BJ (cell line): Measurements from ENCODE around the gene OR51D1. TPM values are rescaled to one million over a fixed set of nuclear protein-coding genes. Genes with fewer than 3 reads are reported as not detected.

Source experiments
- CTCF ChIA-PET: fragments of 350-600 bp; formaldehyde crosslinking; extraction: SDS; loops from one replicate; lab custom pipeline; 2021; ENCODE audit warnings: antibody characterized with exemption, inconsistent platforms; lab: Yijun Ruan, JAX
- POLR2A ChIA-PET: fragments of 300-600 bp; sonication (Branson Sonifier 250); formaldehyde crosslinking; extraction: SDS; loops from one replicate; lab custom pipeline; 2021; ENCODE audit warnings: antibody characterized with exemption; lab: Charles Lee
- DNase-seq: peaks from one replicate; pipeline ENCODE4 v3.0.0-alpha.2; 2011; ENCODE audit warnings: low read depth
- H3K27me3 ChIP-seq: 2 replicates; pipeline ENCODE4 v1.6.0; 2011; ENCODE audit warnings: low read length; ENCODE audit not compliant: control insufficient read depth, insufficient read depth
- H3K36me3 ChIP-seq: 2 replicates; pipeline ENCODE4 v1.5.1; 2011; ENCODE audit warnings: low read length; ENCODE audit not compliant: control insufficient read depth, insufficient read depth
- H3K4me3 ChIP-seq: 2 replicates; pipeline ENCODE4 v1.5.1; 2011; ENCODE audit warnings: low read depth, mild to moderate bottlenecking, control low read depth, low read length
- CTCF ChIP-seq: IDR thresholded peaks from 2 replicates; pipeline ENCODE4 v1.5.1; 2011; ENCODE audit warnings: low read depth, mild to moderate bottlenecking, control low read depth, inconsistent platforms, low read length, moderate library complexity; ENCODE audit not compliant: insufficient read depth
- polyA plus RNA-seq: library from polyadenylated mRNA; depleted of rRNA; stranded (reverse); fragments of >200 nt; gene quantifications from 2 replicates; pipeline ENCODE4 v1.2.3, GENCODE V29; 2011

OR51D1 gene
- polyA plus RNA-seq, 1 experiment = not detected

- no peaks in the 10 kb centered on the region for H3K36me3 ChIP-seq
- POLR2A ChIA-PET = no interaction called here
- CTCF ChIA-PET = interaction anchor here (0.9 kb wide), 1 partner anchor 336 kb away, joined by 3 read pairs; no protein-coding TSS in a partner anchor
- H3K27me3 ChIP-seq = no peaks in the 10 kb centered on the region
- no peak overlapping the region for H3K4me3 ChIP-seq
- no peak for DNase-seq
- no peak for TF ChIP-seq CTCF
Observed at GRCh38 chr11:4639931-4640330, 2.7 kb downstream of the OR51D1 start.

DNA sequence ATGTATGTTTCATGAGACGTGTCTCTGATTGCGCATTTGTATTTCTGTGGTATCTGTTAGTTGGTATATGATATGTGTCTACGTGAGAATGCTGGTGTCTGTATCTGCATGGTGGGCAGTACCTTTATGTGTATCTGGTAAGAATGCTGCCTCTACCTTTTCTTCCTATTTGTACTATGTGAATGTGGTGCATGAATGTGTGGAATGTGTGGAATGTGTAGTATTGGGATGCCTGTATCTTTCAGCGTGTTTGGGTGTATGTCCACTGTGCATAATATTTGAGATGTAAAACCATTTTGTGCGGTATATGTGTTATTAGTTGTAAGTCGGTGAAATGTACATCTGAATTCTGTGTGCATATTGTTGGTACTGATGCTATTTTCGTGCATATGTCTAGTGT is 4.2 kb downstream of the OR51D1 start:
- CTCF ChIA-PET = no interaction called here
- POLR2A ChIA-PET = no interaction called here
- no peak for TF ChIP-seq CTCF
- no peaks in the 10 kb centered on the region for H3K36me3 ChIP-seq
- no peak for DNase-seq
- no peak overlapping the region for H3K4me3 ChIP-seq
- no peaks in the 10 kb centered on the region for H3K27me3 ChIP-seq

- Histone ChIP-seq H3K36me3 (no peaks in the 10 kb centered on the region), H3K27me3 (no peaks in the 10 kb centered on the region), H3K4me3 (no peak overlapping the region)
- no peak for DNase-seq
- TF ChIP-seq CTCF = no peak
- CTCF ChIA-PET = no interaction called here
- POLR2A ChIA-PET = no interaction called here
Observed at GRCh38 chr11:4642043-4642442, 4.8 kb downstream of the OR51D1 start.

DNA sequence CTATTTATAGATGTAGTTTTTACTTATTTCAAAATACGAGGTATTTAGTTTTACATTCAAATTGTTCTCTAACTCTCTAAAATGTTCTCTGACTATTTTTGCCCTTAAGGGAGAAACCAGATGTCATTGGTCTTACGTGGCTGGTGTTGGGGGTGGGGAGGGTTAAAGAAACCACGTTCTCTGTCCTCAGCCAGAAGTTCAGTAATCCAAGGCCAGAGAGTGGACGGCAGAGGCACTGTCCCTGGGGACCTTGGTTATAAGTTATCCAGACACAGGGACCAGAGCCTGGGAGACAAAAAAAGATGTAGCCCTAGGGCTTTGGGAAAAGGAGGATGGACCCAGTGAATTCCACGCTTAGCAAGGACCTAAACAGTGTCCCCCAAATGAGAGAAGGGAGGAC is 5.8 kb downstream of the OR51D1 start:
- POLR2A ChIA-PET = no interaction called here
- CTCF ChIA-PET = no interaction called here
- TF ChIP-seq CTCF = no peak
- H3K27me3 ChIP-seq = no peaks in the 10 kb centered on the region
- H3K4me3 ChIP-seq = no peak overlapping the region
- no peak for DNase-seq
- no peaks in the 10 kb centered on the region for H3K36me3 ChIP-seq

DNA sequence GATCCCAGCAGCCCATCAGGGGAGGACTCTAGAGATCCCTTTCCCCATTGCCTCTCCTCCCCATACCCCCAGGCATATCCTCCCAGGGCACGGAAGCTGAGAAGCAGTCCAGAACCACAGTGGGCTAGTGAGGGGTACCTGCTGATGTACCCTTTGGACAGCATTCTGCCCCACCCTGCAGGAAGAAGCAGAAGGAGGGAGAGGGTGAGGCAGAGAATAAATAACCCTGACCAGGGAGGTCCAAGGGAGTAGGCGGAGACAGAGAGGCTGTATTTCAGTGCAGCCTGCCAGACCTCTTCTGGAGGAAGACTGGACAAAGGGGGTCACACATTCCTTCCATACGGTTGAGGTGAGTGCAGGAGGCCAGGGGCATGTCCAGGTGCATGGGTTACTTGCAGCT is 6.4 kb downstream of the OR51D1 start, which contains the start of gene OR51E1:
Gene OR51E1 (plus strand): TSS at position 301 of the 400 bp plus-strand sequence. CDS start 8,545 bp downstream, outside the sequence.
- H3K36me3 ChIP-seq = no peaks in the 10 kb centered on the region
- POLR2A ChIA-PET = no interaction called here
- no peaks in the 10 kb centered on the region for H3K27me3 ChIP-seq
- no peak for DNase-seq
- CTCF ChIA-PET = no interaction called here
- no peak within 1 kb of the TSS for H3K4me3 ChIP-seq
- TF ChIP-seq CTCF = no peak
